Measurements from ENCODE around the gene SPAG5.

DNA sequence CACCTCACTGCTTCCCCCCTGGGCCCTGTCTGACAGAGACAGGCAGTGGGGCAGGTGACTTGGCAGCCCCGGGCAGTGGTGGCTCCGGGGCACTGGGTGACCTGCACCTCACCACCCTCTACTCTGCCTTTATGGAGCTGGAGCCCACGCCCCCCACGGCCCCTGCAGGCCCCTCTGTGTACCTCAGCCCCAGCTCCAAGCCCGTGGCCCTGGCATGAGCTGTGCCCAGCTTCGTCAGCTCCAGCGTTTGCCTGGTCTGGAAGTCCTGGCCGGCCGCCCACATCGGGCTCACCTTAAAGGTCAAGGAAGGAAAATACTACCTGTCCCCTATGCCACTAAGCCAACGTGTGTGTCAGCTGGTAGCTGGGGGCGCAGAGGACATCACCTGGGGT lies 61.6 kb downstream of the SPAG5 start:
- TF ChIP-seq, protein P1, sequence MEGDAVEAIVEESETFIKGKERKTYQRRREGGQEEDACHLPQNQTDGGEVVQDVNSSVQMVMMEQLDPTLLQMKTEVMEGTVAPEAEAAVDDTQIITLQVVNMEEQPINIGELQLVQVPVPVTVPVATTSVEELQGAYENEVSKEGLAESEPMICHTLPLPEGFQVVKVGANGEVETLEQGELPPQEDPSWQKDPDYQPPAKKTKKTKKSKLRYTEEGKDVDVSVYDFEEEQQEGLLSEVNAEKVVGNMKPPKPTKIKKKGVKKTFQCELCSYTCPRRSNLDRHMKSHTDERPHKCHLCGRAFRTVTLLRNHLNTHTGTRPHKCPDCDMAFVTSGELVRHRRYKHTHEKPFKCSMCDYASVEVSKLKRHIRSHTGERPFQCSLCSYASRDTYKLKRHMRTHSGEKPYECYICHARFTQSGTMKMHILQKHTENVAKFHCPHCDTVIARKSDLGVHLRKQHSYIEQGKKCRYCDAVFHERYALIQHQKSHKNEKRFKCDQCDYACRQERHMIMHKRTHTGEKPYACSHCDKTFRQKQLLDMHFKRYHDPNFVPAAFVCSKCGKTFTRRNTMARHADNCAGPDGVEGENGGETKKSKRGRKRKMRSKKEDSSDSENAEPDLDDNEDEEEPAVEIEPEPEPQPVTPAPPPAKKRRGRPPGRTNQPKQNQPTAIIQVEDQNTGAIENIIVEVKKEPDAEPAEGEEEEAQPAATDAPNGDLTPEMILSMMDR (IDR thresholded peaks at IDR 0.05; ENCODE audit: low read depth, low read length, poor library complexity, severe bottlenecking), result no peak
- no peak for TF ChIP-seq EZH2phosphoT487 (IDR thresholded peaks at IDR 0.05; ENCODE audit: borderline replicate concordance, low read length)

Data from DOHH2 (cell line).